Right ventricle myocardium superior (tissue), 1 donor: ENCODE measurements around the gene SH3RF1. TPM values are rescaled to one million over a fixed set of nuclear protein-coding genes. Genes with fewer than 3 reads are reported as not detected.

Source experiments
- ATAC-seq: fragments of 200-7000 bp; cut with Tn5 transposase; one replicate; pipeline ENCODE4 v1.9.1; 2020; ENCODE audit warnings: mild to moderate bottlenecking; ENCODE audit not compliant: poor library complexity
- DNase-seq: peaks from one replicate; pipeline ENCODE4 v3.0.0-alpha.2; 2020
- intact Hi-C: fragments of 100-400 bp; cut with DNase I; formaldehyde crosslinking; loops from one replicate; pipeline ENCODE4 v1.11.2; 2022
- total RNA-seq: library from RNA; stranded (reverse); fragmentation: NEBNext Ultra II Directional; extraction: Animal tissue kit (Norgen Biotek cat#: 25700); gene quantifications from one replicate; pipeline ENCODE4 v1.2.1, GENCODE V29; 2021
- donor health status: DM: no; HTN: yes; CAD: no; lungs with severe emphysema.

SH3RF1 gene
- total RNA-seq, 1 donor from 2014 or later, result 8.3 TPM

DNA sequence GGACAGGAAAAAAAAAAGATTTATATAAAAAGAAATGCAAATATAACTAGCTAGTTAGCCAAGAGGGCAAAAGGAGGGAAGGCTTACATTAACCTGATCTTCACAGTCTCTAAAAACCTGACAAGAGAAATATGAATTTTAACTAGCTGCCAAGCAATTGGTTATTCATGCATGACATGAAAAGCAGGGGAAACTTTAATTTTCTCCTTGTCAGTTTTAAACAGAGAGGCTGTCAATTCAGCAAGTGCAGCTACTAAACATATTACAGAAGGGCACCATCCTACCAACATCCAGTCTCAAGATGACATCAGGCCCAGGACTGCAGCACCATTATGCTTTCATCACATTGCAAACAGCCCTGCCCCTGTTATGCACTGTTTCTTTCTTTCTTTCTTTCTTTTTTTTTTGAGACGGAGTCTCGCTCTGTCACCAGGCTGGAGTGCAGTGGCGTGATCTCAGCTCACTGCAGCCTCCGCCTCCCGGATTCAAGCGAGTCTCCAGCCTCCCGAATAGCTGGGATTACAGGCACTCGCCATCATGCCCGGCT lies 221.8 kb downstream of the SH3RF1 start:
- ATAC-seq (no peak), DNase-seq (no peak)
- intact Hi-C loops, result loop anchor here (10.0 kb wide), 1 partner anchor 226 kb away; the partner anchor contains the start of gene SH3RF1

GRCh38 chr4:169047956-169048355 lies 222.8 kb downstream of the SH3RF1 start:
- intact Hi-C loops, result loop anchor here (10.0 kb wide), 1 partner anchor 227 kb away; the partner anchor contains the start of gene SH3RF1
- ATAC-seq (peak; percentile 52), DNase-seq (no peak)

- intact Hi-C loops, result loop anchor here (10.0 kb wide), 1 partner anchor 229 kb away; the partner anchor contains the start of gene SH3RF1
- DNase-seq (no peak), ATAC-seq (peak; percentile 28)
Measured at GRCh38 chr4:169045862-169046584, 224.7 kb downstream of the SH3RF1 start.

- intact Hi-C loops, result loop anchor here (10.0 kb wide), 1 partner anchor 230 kb away; the partner anchor contains the start of gene SH3RF1
- ATAC-seq, result no peak
- no peak for DNase-seq
Measured at GRCh38 chr4:169044714-169045447, 225.9 kb downstream of the SH3RF1 start.
